ENCODE measurements around the gene FOXL1.

FOXL1 gene

DNA sequence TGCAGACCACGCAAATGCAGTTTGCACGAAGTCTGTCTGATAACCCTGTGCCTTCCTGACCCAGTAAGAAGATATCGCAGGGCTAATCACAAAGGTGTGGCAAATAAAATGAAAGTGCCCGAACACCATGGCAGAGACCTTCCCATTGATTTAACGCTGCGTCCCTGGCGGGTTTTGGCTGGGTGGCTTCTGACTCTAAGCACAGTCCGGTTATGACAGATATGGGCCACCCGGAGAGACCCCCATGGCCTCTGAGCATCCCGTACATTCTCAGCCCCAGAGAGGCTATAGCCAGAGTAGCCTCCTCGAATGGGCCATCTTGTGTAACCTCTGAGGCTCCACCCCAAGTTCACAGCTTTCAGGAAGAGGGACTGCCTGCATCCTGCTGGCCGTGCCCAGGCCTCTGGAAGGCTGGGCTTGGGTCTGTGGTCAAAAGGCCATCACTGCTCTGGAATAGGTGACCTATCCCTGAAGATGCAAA, 6.3 kb upstream of the FOXL1 start:
- peak overlapping the region in 1 of 2 donors; percentile 87 for H3K4me3 ChIP-seq (replicated peaks in 1 of 2; ENCODE audit: low read depth in 2 of 2, low read length in 2 of 2)
- peak in 1 of 2 donors; percentile 62 for DNase-seq (ENCODE audit: low read depth in 2 of 2)
- TF ChIP-seq, protein P1, sequence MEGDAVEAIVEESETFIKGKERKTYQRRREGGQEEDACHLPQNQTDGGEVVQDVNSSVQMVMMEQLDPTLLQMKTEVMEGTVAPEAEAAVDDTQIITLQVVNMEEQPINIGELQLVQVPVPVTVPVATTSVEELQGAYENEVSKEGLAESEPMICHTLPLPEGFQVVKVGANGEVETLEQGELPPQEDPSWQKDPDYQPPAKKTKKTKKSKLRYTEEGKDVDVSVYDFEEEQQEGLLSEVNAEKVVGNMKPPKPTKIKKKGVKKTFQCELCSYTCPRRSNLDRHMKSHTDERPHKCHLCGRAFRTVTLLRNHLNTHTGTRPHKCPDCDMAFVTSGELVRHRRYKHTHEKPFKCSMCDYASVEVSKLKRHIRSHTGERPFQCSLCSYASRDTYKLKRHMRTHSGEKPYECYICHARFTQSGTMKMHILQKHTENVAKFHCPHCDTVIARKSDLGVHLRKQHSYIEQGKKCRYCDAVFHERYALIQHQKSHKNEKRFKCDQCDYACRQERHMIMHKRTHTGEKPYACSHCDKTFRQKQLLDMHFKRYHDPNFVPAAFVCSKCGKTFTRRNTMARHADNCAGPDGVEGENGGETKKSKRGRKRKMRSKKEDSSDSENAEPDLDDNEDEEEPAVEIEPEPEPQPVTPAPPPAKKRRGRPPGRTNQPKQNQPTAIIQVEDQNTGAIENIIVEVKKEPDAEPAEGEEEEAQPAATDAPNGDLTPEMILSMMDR (IDR thresholded peaks at IDR 0.05; ENCODE audit: low read depth, low read length): no peak

DNA sequence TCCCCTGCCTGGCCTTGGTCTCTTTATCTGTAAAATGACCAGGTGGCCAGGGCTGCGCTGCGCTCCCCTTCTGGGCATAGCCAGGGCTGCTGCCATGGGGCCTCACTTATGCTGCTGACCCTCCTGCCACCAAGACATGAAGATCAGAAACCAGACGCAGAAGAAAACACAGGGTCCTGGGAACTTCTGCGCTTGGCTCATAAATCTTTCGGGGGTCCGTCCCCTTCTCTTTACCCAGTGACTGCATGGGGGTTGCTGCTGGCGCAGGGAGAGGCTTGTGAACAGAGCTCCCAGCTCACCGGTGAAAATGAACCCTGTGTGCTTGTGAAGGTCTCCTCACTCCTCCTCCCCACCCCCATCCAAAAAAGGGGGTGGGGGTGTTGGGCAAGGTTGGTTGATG, 5.7 kb upstream of the FOXL1 start:
- TF ChIP-seq, protein P1 (IDR thresholded peaks at IDR 0.05; ENCODE audit: low read depth, low read length): no peak
- no peak for DNase-seq (ENCODE audit: low read depth in 2 of 2)
- no peak overlapping the region for H3K4me3 ChIP-seq (replicated peaks in 1 of 2; ENCODE audit: low read depth in 2 of 2, low read length in 2 of 2)

DNA sequence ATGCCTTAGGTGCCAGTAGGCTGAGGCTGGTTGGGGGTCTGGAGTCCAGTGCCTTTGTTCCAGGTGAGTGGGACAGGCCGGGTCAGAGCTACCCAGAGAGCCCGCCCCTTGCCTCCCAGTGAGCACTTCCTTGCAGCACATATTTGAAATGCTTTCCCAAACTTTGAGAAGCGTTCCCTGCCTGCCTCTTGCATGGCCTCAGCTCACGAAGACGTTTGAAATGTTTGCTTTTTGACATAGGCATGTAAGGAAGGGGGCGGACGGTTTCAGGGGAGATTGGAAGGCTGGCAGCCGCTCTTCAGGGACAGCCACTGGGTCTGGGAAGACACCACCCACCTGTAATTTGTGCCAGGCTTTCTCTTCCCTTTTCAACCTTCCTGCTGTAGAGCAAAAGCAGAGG, 5.1 kb upstream of the FOXL1 start:
- TF ChIP-seq, protein P1 (IDR thresholded peaks at IDR 0.05; ENCODE audit: low read depth, low read length): no peak
- DNase-seq (ENCODE audit: low read depth in 2 of 2): peak in 1 of 2 donors; percentile 57
- no peak overlapping the region for H3K4me3 ChIP-seq (replicated peaks in 1 of 2; ENCODE audit: low read depth in 2 of 2, low read length in 2 of 2)

DNA sequence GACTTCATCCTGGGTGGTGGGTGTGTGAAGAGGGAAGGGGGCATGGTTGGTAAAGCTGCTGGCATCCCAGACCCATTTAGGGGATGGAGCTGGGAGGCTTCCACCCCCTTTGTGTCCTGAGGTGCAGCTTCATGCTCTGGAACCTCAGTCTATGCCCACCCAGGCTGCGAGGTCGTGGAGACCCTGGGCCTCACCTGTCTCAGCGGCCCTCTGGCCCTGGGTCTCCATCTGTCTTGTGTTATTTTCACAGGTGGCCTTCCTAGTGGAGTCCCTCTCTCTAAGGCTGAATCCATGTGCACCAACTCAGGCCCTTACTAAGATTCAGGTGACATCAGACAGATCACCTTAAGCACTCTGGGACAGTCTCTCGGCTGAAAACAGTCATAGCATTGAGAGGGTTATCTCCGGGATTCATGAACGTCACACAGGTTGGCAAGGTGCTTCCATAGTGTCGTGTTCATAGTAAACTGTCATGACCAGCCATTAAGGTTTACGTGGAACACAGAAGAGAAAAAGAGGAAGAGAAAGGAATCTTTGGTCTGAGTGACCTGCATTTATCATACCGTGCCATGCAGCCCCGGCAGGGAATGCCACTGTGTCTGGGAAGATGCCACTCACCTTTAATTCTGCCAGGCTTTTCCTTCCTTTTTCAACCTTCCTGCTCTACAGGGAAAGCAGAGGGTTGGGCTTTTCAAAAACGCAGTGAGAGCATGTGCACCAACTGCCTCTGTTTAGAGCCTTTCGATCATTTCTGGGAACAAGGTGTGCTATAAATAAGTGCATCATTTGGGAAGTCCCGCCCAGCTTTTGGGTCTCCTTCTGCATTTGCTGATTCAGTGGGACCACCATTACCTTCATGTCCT, 4.5 kb upstream of the FOXL1 start:
- no peak overlapping the region for H3K4me3 ChIP-seq (replicated peaks in 1 of 2; ENCODE audit: low read depth in 2 of 2, low read length in 2 of 2)
- TF ChIP-seq, protein P1 (IDR thresholded peaks at IDR 0.05; ENCODE audit: low read depth, low read length): no peak
- no peak for DNase-seq (ENCODE audit: low read depth in 2 of 2)

DNA sequence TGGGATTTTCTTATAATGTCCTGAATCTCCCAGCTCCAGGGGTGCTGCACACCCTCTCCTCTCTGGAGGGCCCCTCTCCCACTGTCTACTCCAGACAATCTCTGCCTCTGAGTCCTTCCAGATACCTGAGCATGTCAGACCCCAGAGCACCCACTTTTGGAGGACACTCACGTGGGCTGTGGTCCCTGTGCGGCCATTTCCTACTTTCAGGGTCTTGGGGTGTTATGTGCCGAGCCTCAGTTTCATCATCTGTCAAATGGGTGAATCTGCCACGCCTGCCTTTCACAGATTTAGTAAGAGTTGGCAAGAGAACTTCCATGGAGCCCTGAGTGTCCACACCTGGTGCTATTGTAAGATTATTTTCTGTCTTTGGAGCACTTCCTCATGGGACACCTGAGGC, 3.7 kb upstream of the FOXL1 start:
- TF ChIP-seq, protein P1 (IDR thresholded peaks at IDR 0.05; ENCODE audit: low read depth, low read length): no peak
- H3K4me3 ChIP-seq (replicated peaks in 1 of 2; ENCODE audit: low read depth in 2 of 2, low read length in 2 of 2): no peak overlapping the region

DNA sequence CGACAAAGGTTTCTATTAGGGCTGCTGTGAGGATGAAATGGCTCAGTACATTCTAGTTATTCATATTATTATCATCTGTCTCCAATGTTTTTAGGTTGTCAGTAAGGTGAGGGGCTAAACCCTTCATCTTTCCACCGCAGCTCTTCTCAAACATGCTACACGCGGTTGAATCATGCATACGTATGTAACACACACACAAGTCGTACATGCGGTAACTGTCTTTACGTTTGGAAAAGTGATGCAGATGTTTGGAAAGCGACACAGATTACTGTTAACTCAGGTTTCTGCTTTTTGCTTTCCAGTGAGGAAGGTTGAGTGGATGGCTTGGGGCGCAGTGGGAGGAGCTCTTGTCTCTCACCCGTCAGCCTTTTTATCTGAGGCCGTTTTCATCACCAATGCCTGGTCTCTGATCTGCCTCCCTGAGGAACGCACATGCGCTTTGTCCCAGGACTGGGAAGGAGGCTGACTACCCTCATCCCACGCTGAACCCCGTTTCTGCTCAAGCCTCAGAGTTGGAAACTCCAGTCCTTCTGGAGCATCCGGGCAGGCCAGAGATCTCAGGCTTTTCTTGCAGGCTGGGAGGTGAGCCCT, 3.2 kb upstream of the FOXL1 start:
- H3K4me3 ChIP-seq (replicated peaks in 1 of 2; ENCODE audit: low read depth in 2 of 2, low read length in 2 of 2): peak overlapping the region; percentile 57 to 67
- DNase-seq (ENCODE audit: low read depth in 2 of 2): no peak

More for the DNA sequence above, 3.7 kb upstream of the FOXL1 start:
- no peak for DNase-seq (ENCODE audit: low read depth in 2 of 2)

More for the DNA sequence above, 3.2 kb upstream of the FOXL1 start:
- TF ChIP-seq, protein P1 (IDR thresholded peaks at IDR 0.05; ENCODE audit: low read depth, low read length): no peak
